Thoracic aorta (tissue), 2 donors: Measurements from ENCODE around the gene ABCB9. TPM values are rescaled to one million over a fixed set of nuclear protein-coding genes. Genes with fewer than 3 reads are reported as not detected.

Experiments
- ATAC-seq: fragments of 150-250 bp; one replicate; pipeline ENCODE4 v1.8.0; 2017; ENCODE audit warnings: low read depth; ENCODE audit not compliant: insufficient number of reproducible peaks, low FRiP score
- DNase-seq: peaks from one replicate; pipeline ENCODE4 v3.0.0-alpha.2; 2020; ENCODE audit warnings: low spot score
- H3K27ac ChIP-seq, 2 donors: fragments of 200-600 bp; sonication (generic); 1 replicate in 1 of 2; 2 replicates in 1 of 2; pipeline ENCODE4 v1.5.1; 2016; ENCODE audit warnings: mild to moderate bottlenecking in 2 of 2, moderate library complexity in 2 of 2
- H3K27me3 ChIP-seq: fragments of 200-600 bp; sonication (generic); replicated peaks from 2 replicates; pipeline ENCODE4 v1.6.0; 2016; ENCODE audit warnings: mild to moderate bottlenecking; ENCODE audit not compliant: insufficient read depth
- H3K36me3 ChIP-seq: fragments of 200-600 bp; sonication (generic); one replicate; pipeline ENCODE4 v1.5.1; 2016
- H3K4me1 ChIP-seq, 2 donors: fragments of 200-600 bp; sonication (generic); 1 replicate in 1 of 2; 2 replicates in 1 of 2; pipeline versions ENCODE4 v1.5.1 to v1.6.0; 2016; ENCODE audit warnings: low read depth in 2 of 2, mild to moderate bottlenecking in 1 of 2; ENCODE audit not compliant: control insufficient read depth in 1 of 2
- H3K4me3 ChIP-seq: fragments of 200-600 bp; sonication (generic); 2 replicates; pipeline ENCODE4 v1.5.1; 2016; ENCODE audit warnings: mild to moderate bottlenecking
- H3K9me3 ChIP-seq: fragments of 200-600 bp; sonication (generic); 2 replicates; pipeline ENCODE4 v1.5.1; 2016
- CTCF ChIP-seq: fragments of 200-600 bp; sonication (generic); IDR thresholded peaks from one replicate; pipeline ENCODE4 v1.5.1; 2019; ENCODE audit warnings: antibody characterized with exemption
- total RNA-seq, 2 donors: library from RNA; depleted of rRNA; stranded (reverse); fragments of >200 nt; gene quantifications; one replicate each; pipeline versions ENCODE4 v1.1.0 to v1.2.3, GENCODE V29; 2016

The ABCB9 gene
- total RNA-seq, 2 donors from 2014 or later, result 6.3 to 7.0 TPM

GRCh38 chr12:122949405-122949804 lies 16.9 kb downstream of the ABCB9 start:
- Histone ChIP-seq H3K9me3 (no peaks in the 10 kb centered on the region), H3K4me3 (no peak overlapping the region), H3K27ac (no peak overlapping the region), H3K36me3 (no peaks in the 10 kb centered on the region), H3K4me1 (peaks cover 5 to 21% of the 10 kb centered on the region in 2 donors), H3K27me3 (no peaks in the 10 kb centered on the region)
- ATAC-seq (no peak), DNase-seq (no peak)
- no peak for TF ChIP-seq CTCF

- no peak for DNase-seq
- ATAC-seq, result no peak
- H3K27me3 ChIP-seq, result no peaks in the 10 kb centered on the region
- H3K4me3 ChIP-seq, result no peak overlapping the region
- H3K4me1 ChIP-seq, result peaks cover 5 to 25% of the 10 kb centered on the region in 2 donors
- no peaks in the 10 kb centered on the region for H3K9me3 ChIP-seq
- no peak for TF ChIP-seq CTCF
- no peak overlapping the region for H3K27ac ChIP-seq
- no peaks in the 10 kb centered on the region for H3K36me3 ChIP-seq
Observed at GRCh38 chr12:122948605-122949004, 17.7 kb downstream of the ABCB9 start.

GRCh38 chr12:122947352-122947792 lies 18.9 kb downstream of the ABCB9 start:
- H3K36me3 ChIP-seq, result no peaks in the 10 kb centered on the region
- no peak for TF ChIP-seq CTCF
- no peaks in the 10 kb centered on the region for H3K9me3 ChIP-seq
- peak overlapping the region in 1 of 2 donors; percentile 75 for H3K27ac ChIP-seq
- no peak overlapping the region for H3K4me3 ChIP-seq
- H3K27me3 ChIP-seq, result no peaks in the 10 kb centered on the region
- DNase-seq (no peak), ATAC-seq (peak; percentile 1)
- H3K4me1 ChIP-seq, result peaks cover 5 to 25% of the 10 kb centered on the region in 2 donors

DNA sequence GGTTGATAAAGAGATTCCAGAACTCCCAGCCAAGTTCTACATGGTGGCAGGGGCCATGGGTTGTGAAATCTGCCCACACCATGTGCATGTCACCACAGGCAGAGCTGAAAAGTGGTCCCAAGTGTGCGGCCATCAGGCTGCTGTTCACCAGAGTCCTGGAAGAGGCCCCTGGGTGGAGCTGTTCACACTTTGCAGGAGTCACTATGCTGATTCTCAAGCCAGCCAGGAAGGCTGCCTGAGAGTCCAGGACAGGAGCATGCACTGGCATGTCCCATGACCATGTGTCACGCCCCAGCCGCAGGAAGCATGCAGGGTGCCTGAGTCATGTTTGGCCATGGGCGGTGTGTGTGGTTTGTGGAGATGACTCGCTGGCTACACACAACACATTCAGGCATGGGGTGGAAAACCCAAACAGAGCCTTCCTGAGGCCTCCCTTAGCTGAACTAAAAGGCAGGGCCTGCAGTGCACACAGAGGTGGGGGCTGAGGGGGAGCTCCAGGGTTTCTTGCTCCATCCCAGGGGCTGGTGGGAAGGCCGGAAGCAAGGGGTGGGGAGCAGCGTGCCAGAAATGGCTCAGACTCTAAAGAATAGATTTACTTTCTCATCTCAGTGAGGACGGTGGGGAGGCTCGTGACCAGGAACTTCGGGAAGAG lies 19.4 kb downstream of the ABCB9 start:
- Histone ChIP-seq H3K36me3 (no peaks in the 10 kb centered on the region), H3K27ac (peak overlapping the region; percentile 31 to 75), H3K4me1 (peaks cover 5 to 27% of the 10 kb centered on the region in 2 donors), H3K27me3 (no peaks in the 10 kb centered on the region), H3K4me3 (no peak overlapping the region), H3K9me3 (no peaks in the 10 kb centered on the region)
- TF ChIP-seq CTCF, result peak; percentile 23
- DNase-seq (peak; percentile 78), ATAC-seq (peak; percentile 69)

DNA sequence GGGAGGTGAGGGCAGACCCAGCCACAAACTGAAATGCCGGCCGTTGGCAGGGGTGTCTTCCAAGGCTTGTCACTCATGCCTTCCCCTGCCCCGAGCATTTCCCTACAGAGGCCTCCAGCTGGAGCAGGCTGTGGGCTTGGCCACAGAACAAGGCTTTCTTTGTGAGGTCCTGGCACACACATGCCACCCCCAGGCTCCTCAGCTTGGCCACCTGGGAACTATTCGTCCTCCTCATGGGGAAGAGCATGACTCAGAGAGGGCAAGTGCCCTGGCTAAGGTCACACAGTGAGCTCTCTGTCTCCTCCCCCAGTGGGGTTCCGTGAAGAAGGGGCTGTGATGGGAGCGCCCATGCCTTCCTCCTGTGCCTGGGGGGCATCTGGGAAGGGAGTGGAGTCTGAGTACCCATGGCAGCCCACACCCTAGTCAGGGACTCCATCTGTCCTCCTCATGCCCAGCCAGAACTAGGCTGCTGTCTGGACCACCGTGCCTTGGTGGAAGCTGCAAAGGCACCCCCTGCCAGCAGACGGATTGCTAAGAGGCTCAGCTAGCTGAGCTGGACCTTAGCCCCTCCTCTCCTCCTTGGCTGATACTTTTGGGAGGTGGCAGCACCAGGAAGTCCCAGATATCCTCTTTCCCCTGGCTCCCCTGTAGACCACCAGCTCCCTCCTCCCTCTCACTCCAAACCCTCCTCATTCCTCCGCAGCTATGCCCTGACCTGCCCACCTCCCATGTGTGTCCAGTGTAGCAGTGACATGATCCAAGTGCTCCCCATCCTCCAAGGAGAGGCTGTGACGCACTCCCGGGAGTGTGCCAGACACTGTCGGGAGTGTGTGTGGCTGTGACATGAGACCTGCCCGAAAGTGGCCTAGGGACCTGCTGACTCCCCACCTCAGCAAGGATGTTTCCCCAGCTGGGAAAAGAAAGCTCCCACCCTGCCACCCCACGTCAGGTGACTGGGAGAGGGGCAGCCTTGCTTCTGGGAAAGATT lies 21.4 kb downstream of the ABCB9 start:
- no peak for TF ChIP-seq CTCF
- no peak for ATAC-seq
- no peak overlapping the region for H3K27ac ChIP-seq
- DNase-seq, result no peak
- no peaks in the 10 kb centered on the region for H3K9me3 ChIP-seq
- no peak overlapping the region for H3K4me3 ChIP-seq
- H3K36me3 ChIP-seq, result no peaks in the 10 kb centered on the region
- peaks cover 5 to 36% of the 10 kb centered on the region in 2 donors for H3K4me1 ChIP-seq
- H3K27me3 ChIP-seq, result no peaks in the 10 kb centered on the region
